Ureter (tissue), 1 donor: ENCODE data around the gene CAP1. TPM values are rescaled to one million over a fixed set of nuclear protein-coding genes. Genes with fewer than 3 reads are reported as not detected.

ENCODE experiments used
- DNase-seq: peaks from one replicate; pipeline ENCODE4 v3.0.0-alpha.2; 2020; ENCODE audit warnings: low spot score
- total RNA-seq: library from RNA; stranded (reverse); gene quantifications from one replicate; pipeline ENCODE4 v1.2.4, GENCODE V29; 2023
- donor health status: DM: yes; HTN: yes; CAD: no.

CAP1 gene
- total RNA-seq, 1 donor from 2014 or later: 351 TPM

DNA sequence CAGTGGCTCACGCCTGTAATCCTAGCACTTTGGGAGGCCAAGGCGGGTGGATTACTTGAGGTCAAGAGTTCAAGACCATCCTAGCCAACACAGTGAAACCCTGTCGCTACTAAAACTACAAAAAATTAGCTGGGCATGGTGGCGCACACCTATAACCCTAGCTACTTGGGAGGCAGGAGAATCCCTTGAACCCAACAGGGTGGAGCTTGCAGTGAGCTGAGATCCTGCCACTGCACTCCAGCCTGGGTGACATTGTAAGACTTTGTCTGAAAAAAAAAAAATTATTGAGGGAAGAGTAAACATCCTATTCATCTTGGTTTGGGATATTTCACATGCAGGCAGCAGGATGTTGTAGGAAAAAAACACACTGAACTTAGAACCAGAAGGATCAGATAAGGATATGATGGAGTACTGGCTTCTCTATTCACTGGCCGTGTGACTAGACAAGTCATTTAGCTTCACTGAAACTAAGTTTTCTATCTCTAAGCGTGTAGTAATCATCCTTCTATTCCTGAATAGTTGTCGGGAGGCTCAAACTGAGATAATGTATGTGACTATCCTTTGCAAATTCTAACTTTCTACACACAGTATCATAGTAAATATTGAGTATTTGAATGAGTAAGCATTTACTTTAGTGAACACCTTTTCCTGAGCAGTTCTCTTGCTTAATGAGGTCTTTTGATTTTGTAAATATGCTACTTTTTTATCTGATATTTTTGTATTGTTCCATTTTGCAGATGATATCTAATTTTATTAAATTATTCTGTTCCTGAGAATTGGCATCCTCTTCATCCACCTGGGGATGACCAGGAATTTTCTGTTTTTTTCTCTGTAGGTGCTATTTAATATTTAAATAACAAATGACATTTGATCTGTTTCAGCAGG is 18.2 kb downstream of the CAP1 start:
- DNase-seq: no peak

DNA sequence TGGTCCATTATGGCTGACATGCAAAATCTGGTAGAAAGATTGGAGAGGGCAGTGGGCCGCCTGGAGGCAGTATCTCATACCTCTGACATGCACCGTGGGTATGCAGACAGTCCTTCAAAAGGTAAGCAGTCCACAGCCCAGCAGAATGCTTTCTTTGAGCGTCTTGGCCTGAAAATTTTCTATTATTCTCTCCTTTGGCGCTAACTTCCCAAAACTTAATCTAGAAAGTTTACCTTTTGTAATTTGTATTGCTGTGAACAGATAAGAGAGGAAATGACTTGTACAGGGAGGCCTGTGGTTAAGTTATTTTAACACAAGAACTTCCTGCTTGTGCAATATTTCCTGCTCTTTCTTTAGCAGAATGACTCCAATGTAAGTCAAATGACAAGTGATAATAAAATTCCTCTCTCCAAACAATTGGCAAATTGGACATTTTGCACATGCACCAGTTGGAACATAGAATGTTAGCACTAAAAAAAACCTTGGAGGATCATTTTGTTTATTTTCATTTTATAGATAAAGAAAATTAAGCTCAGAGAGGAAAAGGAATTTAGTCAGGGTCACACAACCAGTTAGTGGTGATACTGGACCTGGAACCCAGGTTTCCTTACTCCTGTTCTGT is 18.9 kb downstream of the CAP1 start:
- no peak for DNase-seq

DNA sequence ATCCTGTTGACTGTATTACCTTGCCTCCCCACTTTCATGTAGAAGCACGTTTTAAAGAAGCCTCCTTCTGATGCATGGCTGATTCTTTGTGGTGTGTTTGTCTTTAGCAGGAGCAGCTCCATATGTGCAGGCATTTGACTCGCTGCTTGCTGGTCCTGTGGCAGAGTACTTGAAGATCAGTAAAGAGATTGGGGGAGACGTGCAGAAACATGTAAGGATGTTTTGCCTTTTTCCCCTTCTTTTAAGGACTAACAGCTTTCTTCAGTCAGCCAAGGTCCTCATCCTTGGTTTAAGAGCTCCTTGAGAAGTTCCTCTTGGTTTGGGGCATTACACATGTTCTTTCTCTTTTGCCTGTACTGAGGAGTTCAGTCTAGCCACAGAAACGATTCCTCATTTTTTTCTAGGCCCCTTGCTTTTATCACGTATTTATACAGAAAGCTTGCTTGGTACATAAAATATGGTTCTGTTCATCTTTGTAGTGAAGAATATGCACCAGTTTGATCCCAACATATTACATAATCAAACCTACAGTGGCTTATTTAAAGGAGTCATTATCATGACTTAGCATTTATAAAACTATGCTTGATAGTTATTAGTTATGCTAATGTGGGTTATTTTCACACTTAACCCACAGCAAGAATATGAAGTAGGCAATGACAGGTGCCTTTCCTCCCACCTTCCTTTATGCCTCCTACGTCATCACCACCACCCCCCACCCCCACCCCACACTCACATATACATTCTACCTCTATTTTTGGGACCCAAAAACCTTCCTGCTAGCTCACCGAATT is 19.6 kb downstream of the CAP1 start:
- DNase-seq: no peak

DNA sequence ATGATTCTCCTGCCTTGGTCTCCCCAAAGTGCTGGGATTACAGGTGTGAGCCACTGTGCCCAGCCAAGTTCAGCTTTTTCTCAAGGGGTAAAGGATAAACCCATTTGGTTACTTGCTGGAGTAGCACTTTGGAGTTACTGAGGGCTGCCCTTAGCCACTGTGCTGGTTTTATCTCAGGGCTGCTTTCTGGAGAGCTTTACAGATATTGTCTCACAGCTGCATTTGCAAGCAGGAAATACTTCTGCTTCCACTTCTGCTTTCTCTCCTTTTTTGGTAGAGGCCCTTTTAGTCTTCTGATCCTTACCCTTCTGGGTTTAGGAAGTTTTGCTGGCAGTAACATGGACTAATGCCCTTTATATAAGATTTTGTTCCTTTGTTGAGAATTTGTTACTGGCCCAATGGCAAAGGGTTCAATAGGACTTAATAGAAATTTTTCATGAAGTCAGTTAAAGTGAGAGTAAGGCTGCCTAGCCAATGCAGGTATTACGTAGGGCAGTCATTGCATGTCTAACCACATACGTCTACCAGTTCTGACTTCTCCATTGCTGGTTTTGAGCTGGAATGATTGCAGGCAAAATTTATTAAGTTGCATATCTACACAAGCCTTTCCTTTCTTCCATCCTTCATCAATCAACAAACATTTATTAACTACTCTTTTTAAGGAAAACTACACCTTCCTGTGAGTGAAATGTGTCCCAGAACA is 24.4 kb downstream of the CAP1 start:
- DNase-seq: no peak

DNA sequence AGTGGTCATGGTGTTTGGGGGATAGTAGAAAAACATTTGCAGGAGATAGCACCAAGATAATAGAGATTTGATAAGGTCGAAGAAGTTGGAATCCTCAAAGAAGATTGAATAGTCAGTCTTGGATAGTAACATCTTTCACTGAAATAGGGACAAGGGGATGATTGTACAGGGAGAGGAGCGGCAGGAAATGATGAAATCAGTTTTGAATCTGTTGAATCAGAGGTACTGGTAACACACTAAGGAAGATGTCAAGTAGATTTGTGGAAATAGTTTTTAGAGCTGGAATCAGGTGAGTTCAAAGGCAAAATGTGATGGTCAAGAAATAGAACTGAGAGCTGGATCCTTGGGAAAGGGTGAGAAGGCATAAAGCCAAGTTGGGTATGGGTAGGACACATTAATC is 26.5 kb downstream of the CAP1 start:
- no peak for DNase-seq

DNA sequence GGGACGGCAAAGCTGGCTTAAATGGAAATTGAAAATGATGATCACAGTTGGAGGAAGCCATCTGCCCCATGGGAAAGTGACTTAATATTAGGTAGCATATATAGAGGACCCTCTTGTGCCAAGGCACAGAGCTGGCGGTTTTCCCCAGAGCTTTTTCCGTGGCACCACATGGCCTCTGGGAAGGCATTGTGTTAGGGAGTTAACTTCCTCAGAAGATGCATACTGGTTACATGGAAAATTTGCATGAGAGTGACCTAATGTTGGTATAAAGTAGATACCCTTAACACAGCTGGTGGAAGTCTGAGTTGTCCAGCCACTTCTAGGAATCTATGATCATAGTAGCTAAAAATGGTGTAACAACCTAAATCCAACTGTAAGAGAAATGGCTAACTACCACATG is 27.3 kb downstream of the CAP1 start:
- no peak for DNase-seq

DNA sequence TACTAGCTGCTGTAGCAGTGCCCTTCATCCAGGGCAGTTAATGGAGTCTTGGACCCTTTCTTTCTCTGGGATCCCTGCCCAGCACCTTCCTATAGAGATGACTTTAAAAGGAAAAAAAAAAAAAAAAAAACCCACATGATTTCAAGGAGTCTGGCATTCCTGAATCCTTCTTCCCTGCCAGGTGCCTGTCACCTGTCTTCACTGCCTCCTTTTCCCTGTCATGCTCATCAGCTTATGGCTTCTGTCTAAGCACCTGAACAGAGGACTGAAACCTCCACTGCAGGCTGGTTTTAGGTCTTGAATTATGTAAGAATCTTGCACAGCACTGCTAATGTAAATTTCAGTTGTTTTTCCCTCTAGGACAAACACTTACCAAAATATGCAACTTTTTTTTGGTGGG is 31.6 kb downstream of the CAP1 start:
- DNase-seq: no peak

DNA sequence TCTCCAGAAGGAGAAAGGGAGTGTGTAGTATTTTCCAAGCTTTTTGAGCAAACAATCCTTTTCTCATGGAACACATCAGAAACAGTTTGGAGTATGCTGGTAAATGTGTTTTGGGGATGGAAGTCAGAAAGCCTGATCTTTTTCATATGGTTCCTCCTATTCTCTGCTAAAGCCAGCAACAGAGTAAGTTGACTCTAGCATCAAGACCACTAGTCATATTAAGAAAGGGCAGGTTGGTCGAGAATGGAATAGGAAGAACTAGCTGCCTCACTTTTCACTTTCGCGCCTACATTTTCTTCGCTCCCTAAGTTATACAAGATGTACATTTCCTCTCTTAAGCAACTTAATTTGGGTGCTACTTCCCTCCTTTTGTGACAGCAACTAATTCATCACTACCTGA is 32.5 kb downstream of the CAP1 start:
- DNase-seq: no peak

DNA sequence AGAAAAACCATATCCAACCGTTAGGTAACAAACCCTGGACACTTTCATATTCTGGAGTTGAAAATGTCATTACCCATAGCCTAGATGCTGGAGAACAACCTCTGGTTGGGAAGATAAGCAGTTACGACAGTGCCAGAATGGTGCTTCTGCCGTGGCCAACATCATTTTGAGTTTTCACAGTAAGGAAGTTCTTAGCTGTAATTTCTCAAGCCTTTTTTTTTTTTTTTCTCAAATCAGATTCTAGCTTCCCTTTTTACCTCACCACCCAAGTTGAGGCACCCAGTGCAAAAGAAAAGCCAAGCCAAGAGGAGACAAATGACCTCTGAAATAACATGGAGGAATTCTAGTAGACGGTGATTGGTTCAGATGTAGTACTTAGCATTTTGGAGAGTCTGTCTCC is 34.7 kb downstream of the CAP1 start:
- no peak for DNase-seq

DNA sequence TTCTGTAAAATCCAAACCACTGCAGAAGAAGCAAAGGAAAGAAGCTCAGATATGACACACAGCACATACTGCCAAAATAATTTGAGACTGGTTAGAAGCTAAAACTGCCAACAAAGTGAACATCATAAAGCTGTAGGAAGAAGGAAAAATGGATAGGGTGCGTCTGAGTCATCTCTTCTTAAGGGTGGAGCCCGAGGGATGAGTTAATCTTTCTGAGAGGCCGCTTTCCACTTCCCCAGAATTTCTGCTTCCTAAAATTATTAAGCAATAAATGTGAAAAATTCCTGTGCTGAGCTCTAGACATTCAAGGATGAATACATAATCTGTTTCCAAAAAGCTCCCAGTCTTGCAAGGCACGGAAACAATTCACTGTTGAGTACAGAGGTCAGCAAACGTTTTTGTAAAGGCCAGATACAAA is 36.4 kb downstream of the CAP1 start:
- DNase-seq: no peak

DNA sequence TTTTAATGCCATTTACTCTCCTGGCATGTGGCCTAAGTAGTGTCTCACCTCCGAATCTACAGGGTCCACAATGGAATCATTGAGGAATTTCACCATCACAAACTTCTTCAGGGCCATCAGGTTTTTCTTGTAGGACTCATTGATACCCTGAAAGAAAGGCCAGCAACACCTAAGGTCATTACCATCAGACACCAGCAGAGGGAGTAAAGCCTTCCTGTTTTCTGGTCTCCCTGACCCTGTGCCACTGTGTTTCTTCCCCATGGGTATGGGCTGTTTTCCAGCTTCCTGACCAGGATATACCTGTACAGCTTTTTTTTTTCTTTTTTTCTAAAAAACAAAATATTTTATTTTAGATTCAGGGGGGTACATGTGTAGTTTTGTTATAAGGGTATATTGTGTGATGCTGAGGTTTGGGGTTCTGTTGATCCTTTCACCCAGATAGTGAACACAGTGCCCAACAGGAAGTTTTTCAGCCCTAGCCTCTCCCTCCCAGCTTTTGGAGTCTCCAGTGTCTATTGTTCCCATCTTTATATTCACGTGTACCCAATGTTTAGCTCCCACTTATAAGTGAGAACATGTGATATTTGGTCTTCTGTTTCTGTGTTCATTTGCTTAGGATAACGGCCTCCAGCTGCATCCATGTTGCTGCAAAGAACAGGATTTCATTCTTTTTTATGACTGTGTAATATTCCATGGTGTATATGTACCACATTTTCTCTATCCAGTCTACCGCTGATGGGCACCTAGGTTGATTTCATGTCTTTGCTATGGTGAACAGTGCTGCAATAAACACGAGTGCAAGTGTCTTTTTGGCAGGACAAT is 38.2 kb downstream of the CAP1 start:
- peak; percentile 58 for DNase-seq

DNA sequence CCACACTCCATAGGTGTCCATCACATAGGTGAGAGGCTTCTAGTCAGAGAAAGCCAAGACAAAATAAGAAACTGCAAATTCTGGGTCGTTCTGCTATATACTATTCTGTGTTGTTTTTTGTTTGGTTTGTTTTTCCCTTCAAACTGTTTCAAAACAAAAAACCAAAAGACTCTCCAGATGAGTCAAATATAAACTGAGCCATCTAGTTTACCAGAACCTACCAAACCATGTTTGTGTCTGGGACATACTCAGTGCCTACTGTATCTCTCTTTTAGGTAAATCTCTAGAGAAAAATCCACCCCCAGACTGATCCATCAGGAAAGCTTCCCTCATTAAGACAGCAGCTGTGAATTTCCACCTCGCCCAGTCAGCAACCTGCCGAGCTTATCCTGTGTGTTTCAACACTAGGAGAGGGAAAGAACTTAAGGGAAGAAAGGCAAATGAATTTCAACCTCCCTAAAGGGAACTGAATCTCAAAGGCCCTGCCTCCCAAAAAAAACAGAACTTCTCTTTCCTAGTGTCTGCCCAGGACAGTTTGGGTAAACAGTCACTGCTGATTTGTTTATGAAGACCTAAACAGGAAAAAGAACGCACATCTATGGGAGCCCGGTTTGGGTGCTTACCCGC is 39.4 kb downstream of the CAP1 start:
- no peak for DNase-seq

DNA sequence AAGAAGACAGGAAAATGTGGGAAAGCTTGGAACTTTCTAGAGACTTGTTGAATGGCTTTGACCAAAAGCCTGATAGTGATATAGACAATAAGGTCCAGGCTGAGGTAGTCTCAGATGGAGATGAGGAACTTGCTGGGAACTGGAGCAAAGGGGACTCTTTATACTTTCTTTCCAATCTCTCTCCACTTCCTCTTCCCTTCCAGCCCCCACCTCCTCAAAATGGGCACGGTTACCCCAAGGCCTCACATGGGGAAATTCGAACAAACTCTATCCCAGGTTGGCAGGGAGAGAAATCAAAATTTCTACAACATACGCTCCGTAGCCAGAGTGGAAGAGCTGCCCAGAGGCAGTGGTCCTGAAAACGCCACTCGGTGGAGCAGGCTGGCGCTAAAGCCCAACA is 41.3 kb downstream of the CAP1 start:
- DNase-seq: no peak

DNA sequence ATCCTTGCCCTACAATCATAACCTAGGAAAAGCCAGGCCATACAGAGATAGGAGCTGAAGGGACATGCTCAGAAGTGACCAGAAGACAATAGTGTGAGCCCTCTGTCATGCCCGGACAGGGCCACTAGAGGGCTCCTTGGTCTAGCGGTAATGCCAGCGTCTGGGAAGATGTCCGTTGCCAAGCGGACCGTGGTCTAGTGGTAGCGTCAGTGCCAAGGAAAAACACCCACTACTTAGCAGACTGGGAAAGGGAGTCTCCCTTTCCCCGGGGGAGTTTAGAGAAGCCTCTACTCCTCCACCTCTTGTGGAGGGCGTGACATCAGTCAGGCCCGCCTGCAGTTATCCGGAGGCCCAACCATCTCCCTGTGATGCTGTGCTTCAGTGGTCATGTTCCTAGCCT is 44.2 kb downstream of the CAP1 start:
- DNase-seq: peak; percentile 66

DNA sequence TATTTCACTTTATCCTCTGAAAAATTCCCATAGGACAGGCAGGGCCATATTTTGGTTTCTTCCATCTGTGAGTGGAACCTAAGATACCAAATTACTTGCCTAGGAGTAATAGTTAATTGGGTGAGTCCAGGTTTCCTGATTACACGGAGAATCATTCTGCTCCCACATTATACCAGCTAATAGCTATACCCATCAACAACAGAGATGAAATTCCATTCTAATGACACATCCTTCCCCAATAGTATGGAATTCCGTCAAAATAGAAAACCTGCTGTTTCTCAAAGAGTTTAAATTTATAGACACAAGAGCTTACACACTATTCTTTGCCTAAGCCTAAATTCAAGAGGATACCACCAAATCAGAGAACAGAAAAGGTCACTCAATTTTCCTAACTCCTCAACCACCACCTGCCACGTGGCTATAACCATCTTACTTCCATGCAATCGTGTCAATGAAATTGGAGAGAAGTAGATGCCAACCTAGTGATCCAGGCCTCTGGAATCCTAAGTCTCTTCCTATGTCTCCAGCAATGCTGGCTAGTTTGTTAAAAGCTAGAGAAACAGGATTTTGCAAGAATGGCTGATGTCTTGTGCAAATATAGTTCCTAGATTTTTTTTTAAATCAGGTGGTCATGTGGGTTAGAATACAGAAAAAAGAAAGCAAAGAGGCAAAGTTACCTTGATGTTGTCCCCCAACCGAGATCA is 50.3 kb downstream of the CAP1 start:
- DNase-seq: no peak

DNA sequence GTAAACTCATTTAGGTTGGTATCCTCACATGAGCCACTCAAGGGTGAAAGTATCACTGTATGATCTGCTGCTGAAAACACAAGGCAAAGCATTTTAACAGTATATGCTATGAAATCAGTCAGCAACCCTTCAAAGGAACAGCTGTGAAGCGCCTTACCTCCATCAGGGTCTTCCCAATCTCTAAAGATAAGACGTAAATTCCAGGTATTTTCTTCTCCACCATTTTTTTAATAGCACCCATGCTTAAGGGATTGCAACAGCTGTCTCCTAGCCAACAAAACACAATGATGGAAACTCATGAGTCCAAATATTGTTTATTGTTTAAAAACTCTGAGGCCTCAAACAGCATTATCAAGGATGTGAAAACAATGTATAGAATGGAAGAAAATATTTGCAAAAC is 51.7 kb downstream of the CAP1 start:
- no peak for DNase-seq

DNA sequence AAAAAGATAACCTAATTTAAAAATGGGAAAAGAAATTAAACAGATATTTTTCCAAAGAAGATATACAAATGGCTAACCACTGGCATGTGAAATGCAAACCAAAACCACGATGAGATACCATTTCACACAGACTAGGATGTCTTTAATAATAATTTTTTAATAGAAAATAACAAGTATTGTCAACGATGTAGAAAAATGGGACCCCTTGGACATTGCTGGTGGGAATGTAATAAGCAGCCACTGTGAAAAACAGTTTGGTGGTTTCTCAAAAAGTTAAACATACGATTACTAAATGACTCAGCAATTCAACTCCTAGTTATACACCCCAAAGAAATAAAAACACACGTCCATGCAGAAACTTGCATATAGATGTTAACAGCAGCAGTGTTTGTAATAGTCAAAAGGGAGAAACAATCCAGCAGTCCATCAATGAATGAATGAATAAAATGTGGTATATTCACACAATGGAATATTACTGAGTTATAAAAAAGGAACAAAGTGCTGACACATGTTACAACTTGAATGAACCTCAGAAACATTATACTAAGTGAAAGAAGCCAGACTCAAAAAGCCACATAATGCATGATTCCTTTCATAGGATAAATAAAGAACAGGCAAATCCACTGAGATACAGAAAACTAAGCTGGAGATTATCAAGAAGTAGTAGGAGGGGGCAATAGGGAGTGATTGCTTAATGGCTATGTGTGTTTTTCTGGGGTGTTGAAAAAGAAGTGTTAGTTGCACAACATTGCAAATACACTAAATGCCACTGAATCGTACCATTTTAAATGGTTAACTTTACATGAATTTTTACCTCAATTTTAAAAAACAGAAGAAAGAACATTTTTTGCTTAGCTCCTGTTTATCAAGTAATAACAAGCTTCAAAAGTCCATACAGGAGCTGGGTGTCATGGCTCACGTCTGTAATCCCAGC is 52.4 kb downstream of the CAP1 start:
- DNase-seq: no peak

DNA sequence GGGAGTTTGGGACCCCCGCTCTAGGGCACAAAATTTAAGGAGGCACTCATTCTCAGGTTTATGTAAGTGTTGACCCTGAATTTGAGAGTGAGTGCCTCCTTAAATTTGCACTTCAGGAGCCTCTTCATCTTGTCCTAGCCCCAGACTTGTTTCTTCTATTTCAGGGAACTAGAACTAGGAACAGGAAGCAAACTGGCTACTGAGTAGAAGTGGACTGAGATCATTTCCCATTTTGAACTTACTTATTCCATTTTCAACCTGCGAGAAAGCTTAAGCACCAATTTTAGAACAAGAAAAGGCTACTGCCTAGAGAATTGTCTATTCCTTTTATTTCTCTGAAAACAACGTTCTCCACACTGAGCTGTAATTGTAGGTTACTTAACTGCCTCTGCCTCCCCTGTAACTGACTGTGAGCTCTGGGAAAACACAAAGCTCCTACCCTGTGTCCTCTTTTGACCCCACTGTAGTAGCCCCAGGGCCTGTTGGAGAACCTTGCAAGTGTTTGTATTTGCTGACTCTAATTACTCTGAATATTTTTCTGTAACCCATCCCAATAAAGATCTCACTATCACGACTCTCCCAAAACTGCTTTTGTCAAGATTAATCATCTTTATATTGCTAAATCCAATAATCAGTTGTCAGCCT is 54.1 kb downstream of the CAP1 start:
- no peak for DNase-seq
